Activated CD4-positive, alpha-beta T cell treated with anti-CD3 and anti-CD28 coated beads for 24 hours (primary cell): Measurements from ENCODE around the gene KRTAP1-1.
"Not testable (repeated sequence)": the region's sequence is repeated elsewhere in the genome, so short reads cannot be mapped to it uniquely, and the experiment has no call there.

Source experiments
- DNase-seq, 2 donors: peaks; one replicate each; pipeline ENCODE4 v3.0.0-alpha.2; 2020; ENCODE audit warnings: low read depth in 2 of 2

Gene KRTAP1-1

GRCh38 chr17:41055130-41055529 is 13.9 kb upstream of the KRTAP1-1 start, which contains the start of gene KRTAP2-2:
KRTAP2-2 (minus strand) TSS chr17:41055230; CDS start chr17:41055211, 19 bp downstream.
- DNase-seq = not testable (repeated sequence)

- not testable (repeated sequence) for DNase-seq
These were observed 13.3 kb upstream of the KRTAP1-1 start for GRCh38 chr17:41054556-41054955.

- no peak for DNase-seq
These were observed 12.8 kb upstream of the KRTAP1-1 start for GRCh38 chr17:41054025-41054424.

- DNase-seq = no peak
These were observed 11.3 kb upstream of the KRTAP1-1 start for GRCh38 chr17:41052566-41052965.

- no peak for DNase-seq
These were observed 7.9 kb upstream of the KRTAP1-1 start for GRCh38 chr17:41049110-41049509.

- no peak for DNase-seq
These were observed 7.2 kb upstream of the KRTAP1-1 start for GRCh38 chr17:41048441-41048840.

GRCh38 chr17:41046735-41047465 is 5.7 kb upstream of the KRTAP1-1 start, which contains the start of gene KRTAP2-1:
KRTAP2-1 (minus strand) TSS chr17:41047316; CDS start chr17:41047267, 49 bp downstream.
- DNase-seq = not testable (repeated sequence)

- DNase-seq = no peak
These were observed 1.7 kb upstream of the KRTAP1-1 start for GRCh38 chr17:41042953-41043352.

- no peak for DNase-seq
These were observed 3.3 kb downstream of the KRTAP1-1 start for GRCh38 chr17:41037853-41038350.

GRCh38 chr17:41034346-41034935 is 6.8 kb downstream of the KRTAP1-1 start, which contains the start of gene KRTAP1-3:
KRTAP1-3 (minus strand) TSS chr17:41034874; CDS start chr17:41034821, 53 bp downstream.
- not testable (repeated sequence) for DNase-seq

- no peak for DNase-seq
These were observed 11.5 kb downstream of the KRTAP1-1 start, which contains the start of gene KRTAP1-4 for GRCh38 chr17:41029633-41030245. KRTAP1-4 (minus strand) TSS chr17:41030195; CDS start chr17:41030078, 117 bp downstream.

- DNase-seq = no peak
These were observed 14.4 kb downstream of the KRTAP1-1 start, which contains the start of gene KRTAP1-5 for GRCh38 chr17:41026715-41027471. KRTAP1-5 (minus strand) TSS chr17:41027208; CDS start chr17:41027155, 53 bp downstream.

GRCh38 chr17:41024697-41025096 is 16.6 kb downstream of the KRTAP1-1 start:
- DNase-seq = no peak

- DNase-seq = no peak
These were observed 20.9 kb downstream of the KRTAP1-1 start for GRCh38 chr17:41020336-41020735.

GRCh38 chr17:41019415-41019814 is 21.8 kb downstream of the KRTAP1-1 start:
- no peak for DNase-seq

- DNase-seq = no peak
These were observed 22.7 kb downstream of the KRTAP1-1 start for GRCh38 chr17:41018541-41018940.

- no peak for DNase-seq
These were observed 24.6 kb downstream of the KRTAP1-1 start for GRCh38 chr17:41016578-41017215.

- no peak for DNase-seq
These were observed 25.8 kb downstream of the KRTAP1-1 start for GRCh38 chr17:41015454-41015853.

- DNase-seq = no peak
These were observed 27.6 kb downstream of the KRTAP1-1 start for GRCh38 chr17:41013606-41014005.

- DNase-seq = no peak
These were observed 28.1 kb downstream of the KRTAP1-1 start for GRCh38 chr17:41013181-41013580.
